ENCODE measurements around the gene ARG2.

DNA sequence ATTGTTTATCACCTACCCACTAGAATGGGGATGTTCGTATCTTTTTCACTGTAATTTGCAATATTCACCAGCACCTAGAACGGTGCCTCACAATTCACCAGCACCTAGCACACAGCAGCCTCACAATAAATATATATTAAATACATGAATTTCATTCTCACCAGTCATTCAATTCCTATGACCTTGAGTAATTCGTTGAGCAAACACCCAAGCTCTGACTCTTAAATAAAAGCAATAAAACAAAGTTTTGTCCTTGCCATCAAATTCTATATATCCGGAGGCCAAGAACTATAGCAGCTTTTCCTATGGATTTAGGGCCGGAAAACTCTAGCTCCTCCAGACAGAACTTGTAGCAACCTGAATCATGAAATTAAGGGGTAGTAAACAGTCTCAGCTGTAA is 53.7 kb downstream of the ARG2 start:
- no peak for TF ChIP-seq POLR2A (IDR thresholded peaks at IDR 0.05)
- TF ChIP-seq, protein P1, sequence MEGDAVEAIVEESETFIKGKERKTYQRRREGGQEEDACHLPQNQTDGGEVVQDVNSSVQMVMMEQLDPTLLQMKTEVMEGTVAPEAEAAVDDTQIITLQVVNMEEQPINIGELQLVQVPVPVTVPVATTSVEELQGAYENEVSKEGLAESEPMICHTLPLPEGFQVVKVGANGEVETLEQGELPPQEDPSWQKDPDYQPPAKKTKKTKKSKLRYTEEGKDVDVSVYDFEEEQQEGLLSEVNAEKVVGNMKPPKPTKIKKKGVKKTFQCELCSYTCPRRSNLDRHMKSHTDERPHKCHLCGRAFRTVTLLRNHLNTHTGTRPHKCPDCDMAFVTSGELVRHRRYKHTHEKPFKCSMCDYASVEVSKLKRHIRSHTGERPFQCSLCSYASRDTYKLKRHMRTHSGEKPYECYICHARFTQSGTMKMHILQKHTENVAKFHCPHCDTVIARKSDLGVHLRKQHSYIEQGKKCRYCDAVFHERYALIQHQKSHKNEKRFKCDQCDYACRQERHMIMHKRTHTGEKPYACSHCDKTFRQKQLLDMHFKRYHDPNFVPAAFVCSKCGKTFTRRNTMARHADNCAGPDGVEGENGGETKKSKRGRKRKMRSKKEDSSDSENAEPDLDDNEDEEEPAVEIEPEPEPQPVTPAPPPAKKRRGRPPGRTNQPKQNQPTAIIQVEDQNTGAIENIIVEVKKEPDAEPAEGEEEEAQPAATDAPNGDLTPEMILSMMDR (IDR thresholded peaks at IDR 0.05): no peak
